HCT116 (cell line): ENCODE measurements around the gene MRPS27. TPM values are rescaled to one million over a fixed set of nuclear protein-coding genes. Genes with fewer than 3 reads are reported as not detected.
A peak's percentile ranks its signal among the peaks of the same experiment; 100 is the strongest.

ENCODE experiments used
- ATAC-seq: fragments of 200-7000 bp; cut with Tn5 transposase; 2 replicates; pipeline ENCODE4 v1.9.1; 2020; ENCODE audit warnings: mild to moderate bottlenecking, moderate library complexity
- BruUV-seq: library from RNA; stranded (reverse); fragments of 400-500 nt; replicated peaks from 2 replicates; lab custom pipeline; 2021; lab: Mats Ljungman, UMichigan
- CTCF ChIA-PET: fragments of 300-600 bp; sonication (Branson Sonifier 250); formaldehyde crosslinking; loops from one replicate; lab custom pipeline; 2021; ENCODE audit warnings: antibody characterized with exemption; lab: Charles Lee
- POLR2A ChIA-PET: fragments of 300-600, 350-600 bp; sonication (Branson Sonifier 250); formaldehyde crosslinking; loops from one replicate; lab custom pipeline; 2021; ENCODE audit warnings: antibody characterized with exemption; lab: Charles Lee
- RAD21 ChIA-PET, 2 experiments: fragments of 300-600 bp; sonication (Branson Sonifier 250); formaldehyde crosslinking; loops; one replicate each; lab custom pipeline; 2023; ENCODE audit warnings: low total read pairs in 2 of 2; ENCODE audit not compliant: uncharacterized antibody in 2 of 2, unreplicated experiment in 2 of 2, low non-redundant PET in 1 of 2; lab: Charles Lee
- DNase-seq: peaks from one replicate; pipeline ENCODE4 v3.0.0-alpha.2; 2010; ENCODE audit warnings: low read depth, low spot score
- H2AFZ ChIP-seq: fragments of 200-600 bp; shearing (Covaris generic), sonication (generic); 2 replicates; pipeline ENCODE4 v1.6.1; 2017; ENCODE audit warnings: low read depth, mixed run types, mixed read lengths, antibody characterized with exemption, low read length; ENCODE audit not compliant: poor library complexity, severe bottlenecking
- H3K27ac ChIP-seq: 2 replicates; pipeline ENCODE4 v1.5.1; 2012; ENCODE audit warnings: low read depth, low read length
- H3K27me3 ChIP-seq: fragments of 200-600 bp; sonication (generic); 2 replicates; pipeline ENCODE4 v1.6.1; 2016; ENCODE audit warnings: mixed run types, low read length, mixed read lengths; ENCODE audit not compliant: insufficient read depth
- H3K36me3 ChIP-seq, 2 experiments: fragments of 200-500 bp in 1 of 2; fragments of 200-600 bp in 1 of 2; sonication (Bioruptor generic) in 1 of 2; sonication (generic) in 1 of 2; 2 replicates each; pipeline versions ENCODE4 v1.5.1 to v1.6.1; 2014 to 2016; ENCODE audit warnings: low read length in 2 of 2, inconsistent platforms in 1 of 2, mixed read lengths in 1 of 2, mixed run types in 1 of 2; ENCODE audit not compliant: insufficient read depth in 2 of 2, control insufficient read depth in 1 of 2
- H3K4me1 ChIP-seq, 2 experiments: fragments of 200-600 bp in 1 of 2; sonication (generic) in 1 of 2; 2 replicates each; pipeline versions ENCODE4 v1.5.1 to v1.6.1; 2012 to 2017; ENCODE audit warnings: low read length in 2 of 2, inconsistent platforms in 1 of 2, mild to moderate bottlenecking in 1 of 2, mixed read lengths in 1 of 2, mixed run types in 1 of 2, moderate library complexity in 1 of 2; ENCODE audit not compliant: insufficient read depth in 2 of 2, control insufficient read depth in 1 of 2
- H3K4me2 ChIP-seq: fragments of 200-600 bp; sonication (generic); 2 replicates; pipeline ENCODE4 v1.6.1; 2017; ENCODE audit warnings: mixed run types, low read length, mixed read lengths
- H3K4me3 ChIP-seq, 2 experiments: fragments of 200-600 bp in 1 of 2; sonication (generic) in 1 of 2; replicated peaks in 1 of 2; 2 replicates each; pipeline ENCODE4 v1.5.1; 2011 to 2016; ENCODE audit warnings: low read length in 2 of 2, control low read depth in 1 of 2, low read depth in 1 of 2, mild to moderate bottlenecking in 1 of 2, mixed read lengths in 1 of 2, mixed run types in 1 of 2
- H3K79me2 ChIP-seq: fragments of 200-600 bp; sonication (generic); 2 replicates; pipeline ENCODE4 v1.6.1; 2017; ENCODE audit warnings: mild to moderate bottlenecking, mixed run types, low read length, moderate library complexity, mixed read lengths; ENCODE audit not compliant: insufficient read depth
- H3K9ac ChIP-seq: fragments of 200-600 bp; sonication (generic); 2 replicates; pipeline ENCODE4 v1.6.1; 2016; ENCODE audit warnings: low read length, mixed read lengths
- H3K9me2 ChIP-seq: fragments of 200-600 bp; sonication (generic), shearing (Covaris generic); 2 replicates; pipeline ENCODE4 v1.6.1; 2017; ENCODE audit warnings: mixed run types, mild to moderate bottlenecking, moderate library complexity; ENCODE audit not compliant: insufficient read depth
- H3K9me3 ChIP-seq, 2 experiments: fragments of 200-500 bp in 1 of 2; fragments of 200-600 bp in 1 of 2; sonication (Bioruptor generic) in 1 of 2; sonication (generic) in 1 of 2; 2 replicates each; pipeline ENCODE4 v1.6.1; 2014 to 2017; ENCODE audit warnings: low read length in 2 of 2, mixed read lengths in 2 of 2, inconsistent platforms in 1 of 2, low read depth in 1 of 2, mild to moderate bottlenecking in 1 of 2, mixed run types in 1 of 2, moderate library complexity in 1 of 2; ENCODE audit not compliant: control insufficient read depth in 1 of 2, insufficient read depth in 1 of 2
- H4K20me1 ChIP-seq: fragments of 200-600 bp; sonication (generic), shearing (Covaris generic); 2 replicates; pipeline ENCODE4 v1.6.1; 2017; ENCODE audit warnings: mixed run types, mild to moderate bottlenecking, moderate library complexity; ENCODE audit not compliant: insufficient read depth
- CBX3 ChIP-seq: IDR thresholded peaks from 2 replicates; pipeline ENCODE4 v1.6.1; 2012; ENCODE audit warnings: low read depth
- EGR1 ChIP-seq: IDR thresholded peaks from 2 replicates; pipeline ENCODE4 v1.6.1; 2012; ENCODE audit warnings: low read depth
- ELF1 ChIP-seq: IDR thresholded peaks from 2 replicates; pipeline ENCODE4 v1.6.1; 2012; ENCODE audit warnings: low read depth, borderline replicate concordance
- EZH2 ChIP-seq: fragments of 200-600 bp; sonication (generic); IDR thresholded peaks from 2 replicates; pipeline ENCODE4 v1.6.1; 2017; ENCODE audit warnings: antibody characterized with exemption, mixed run types
- FOSL1 ChIP-seq: IDR thresholded peaks from 2 replicates; pipeline ENCODE4 v1.6.1; 2012; ENCODE audit warnings: low read depth
- POLR2A ChIP-seq: IDR thresholded peaks from 2 replicates; pipeline ENCODE4 v1.7.0; 2011; ENCODE audit warnings: borderline replicate concordance; ENCODE audit not compliant: insufficient read depth, insufficient read length; ENCODE audit errors: extremely low read depth
- RAD21 ChIP-seq: IDR thresholded peaks from 2 replicates; pipeline ENCODE4 v1.6.1; 2012; ENCODE audit warnings: low read depth, mild to moderate bottlenecking
- SIN3A ChIP-seq: IDR thresholded peaks from 2 replicates; pipeline ENCODE4 v1.6.1; 2012; ENCODE audit warnings: low read depth
- SP1 ChIP-seq: IDR thresholded peaks from 2 replicates; pipeline ENCODE4 v1.6.1; 2012; ENCODE audit warnings: low read depth
- TCF7L2 ChIP-seq: IDR thresholded peaks from 2 replicates; pipeline ENCODE4 v1.7.0; 2011; ENCODE audit warnings: borderline replicate concordance, inconsistent platforms; ENCODE audit not compliant: insufficient read depth, insufficient read length; ENCODE audit errors: extremely low read depth
- YY1 ChIP-seq: IDR thresholded peaks from 2 replicates; pipeline ENCODE4 v1.6.1; 2011; ENCODE audit warnings: low read length, low read depth, moderate library complexity, mild to moderate bottlenecking; ENCODE audit not compliant: insufficient replicate concordance; ENCODE audit errors: extremely low read depth
- ZFX ChIP-seq: fragments of 450-650 bp; IDR thresholded peaks from 2 replicates; pipeline ENCODE4 v1.6.1; 2017
- intact Hi-C: fragments of 100-400 bp; cut with micrococcal nuclease; formaldehyde crosslinking; loops from 2 replicates; pipeline ENCODE4 v1.10.0; 2022
- total RNA-seq: library from RNA; stranded (reverse); gene quantifications from one replicate; pipeline ENCODE4 v1.2.1, GENCODE V29; 2021; ENCODE audit not compliant: unreplicated experiment
- TF ChIP-seq, protein P1 (sequence below), 3 experiments: fragments of 200-600 bp in 1 of 3; sonication (generic) in 1 of 3; IDR thresholded peaks in 2 of 3; conservative IDR thresholded peaks in 1 of 3; 2 replicates each; pipeline ENCODE4 v1.5.1; 2012 to 2017; ENCODE audit warnings: low read depth in 2 of 3, low read length in 2 of 3, antibody characterized with exemption in 1 of 3, borderline replicate concordance in 1 of 3, control low read depth in 1 of 3, mild to moderate bottlenecking in 1 of 3, mixed read lengths in 1 of 3, mixed run types in 1 of 3, moderate library complexity in 1 of 3; ENCODE audit not compliant: insufficient read depth in 1 of 3
- TF ChIP-seq, protein P2 (sequence below): IDR thresholded peaks from 2 replicates; pipeline ENCODE4 v1.6.1; 2012
- TF ChIP-seq, protein P3 (sequence below): IDR thresholded peaks from 2 replicates; pipeline ENCODE4 v1.6.1; 2011; ENCODE audit warnings: mild to moderate bottlenecking, low read length, moderate library complexity; ENCODE audit not compliant: insufficient replicate concordance; ENCODE audit errors: extremely low read depth

Gene MRPS27
- total RNA-seq, 1 experiment from 2014 or later: 113 TPM

DNA sequence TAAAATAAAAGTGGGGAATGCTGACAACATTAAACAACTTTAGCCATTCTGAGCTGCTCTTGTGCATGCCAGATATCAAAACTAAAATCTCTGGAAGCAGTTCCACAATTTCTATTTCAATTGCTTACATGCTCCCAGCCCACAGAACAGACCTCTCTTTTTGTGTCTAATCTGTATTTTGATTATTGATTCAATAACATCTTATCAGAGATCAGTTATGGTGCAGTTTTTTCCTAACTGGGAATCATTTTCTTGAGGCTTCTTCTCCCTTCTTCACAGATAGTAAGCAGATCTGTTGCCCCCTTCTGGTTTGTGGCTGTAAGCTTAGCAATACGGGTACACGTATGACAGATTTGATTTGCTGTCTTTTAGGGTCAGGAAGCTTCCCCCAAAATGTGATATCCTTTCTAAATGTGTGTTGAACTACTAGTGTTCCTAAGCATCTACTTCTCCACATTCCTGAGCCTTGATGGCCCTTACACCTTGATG is 39.4 kb downstream of the MRPS27 start:
- TF ChIP-seq SIN3A (no peak), YY1 (no peak), RAD21 (peak; percentile 48), EZH2 (no peak), FOSL1 (no peak), TCF7L2 (no peak), POLR2A (no peak), CBX3 (no peak), SP1 (no peak), ELF1 (no peak), EGR1 (no peak), ZFX (no peak)
- TF ChIP-seq, protein P1, sequence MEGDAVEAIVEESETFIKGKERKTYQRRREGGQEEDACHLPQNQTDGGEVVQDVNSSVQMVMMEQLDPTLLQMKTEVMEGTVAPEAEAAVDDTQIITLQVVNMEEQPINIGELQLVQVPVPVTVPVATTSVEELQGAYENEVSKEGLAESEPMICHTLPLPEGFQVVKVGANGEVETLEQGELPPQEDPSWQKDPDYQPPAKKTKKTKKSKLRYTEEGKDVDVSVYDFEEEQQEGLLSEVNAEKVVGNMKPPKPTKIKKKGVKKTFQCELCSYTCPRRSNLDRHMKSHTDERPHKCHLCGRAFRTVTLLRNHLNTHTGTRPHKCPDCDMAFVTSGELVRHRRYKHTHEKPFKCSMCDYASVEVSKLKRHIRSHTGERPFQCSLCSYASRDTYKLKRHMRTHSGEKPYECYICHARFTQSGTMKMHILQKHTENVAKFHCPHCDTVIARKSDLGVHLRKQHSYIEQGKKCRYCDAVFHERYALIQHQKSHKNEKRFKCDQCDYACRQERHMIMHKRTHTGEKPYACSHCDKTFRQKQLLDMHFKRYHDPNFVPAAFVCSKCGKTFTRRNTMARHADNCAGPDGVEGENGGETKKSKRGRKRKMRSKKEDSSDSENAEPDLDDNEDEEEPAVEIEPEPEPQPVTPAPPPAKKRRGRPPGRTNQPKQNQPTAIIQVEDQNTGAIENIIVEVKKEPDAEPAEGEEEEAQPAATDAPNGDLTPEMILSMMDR (IDR thresholded peaks at IDR 0.05 in 2 of 3, conservative IDR thresholded peaks at IDR 0.05 in 1 of 3; ENCODE audit: borderline replicate concordance in 1 of 3, insufficient read depth in 1 of 3, low read depth in 2 of 3, low read length in 2 of 3): peak; percentile 32 to 64 (median 53); a peak in 5 of 6 replicates
- TF ChIP-seq, protein P2, sequence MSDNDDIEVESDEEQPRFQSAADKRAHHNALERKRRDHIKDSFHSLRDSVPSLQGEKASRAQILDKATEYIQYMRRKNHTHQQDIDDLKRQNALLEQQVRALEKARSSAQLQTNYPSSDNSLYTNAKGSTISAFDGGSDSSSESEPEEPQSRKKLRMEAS: no peak
- TF ChIP-seq, protein P3, sequence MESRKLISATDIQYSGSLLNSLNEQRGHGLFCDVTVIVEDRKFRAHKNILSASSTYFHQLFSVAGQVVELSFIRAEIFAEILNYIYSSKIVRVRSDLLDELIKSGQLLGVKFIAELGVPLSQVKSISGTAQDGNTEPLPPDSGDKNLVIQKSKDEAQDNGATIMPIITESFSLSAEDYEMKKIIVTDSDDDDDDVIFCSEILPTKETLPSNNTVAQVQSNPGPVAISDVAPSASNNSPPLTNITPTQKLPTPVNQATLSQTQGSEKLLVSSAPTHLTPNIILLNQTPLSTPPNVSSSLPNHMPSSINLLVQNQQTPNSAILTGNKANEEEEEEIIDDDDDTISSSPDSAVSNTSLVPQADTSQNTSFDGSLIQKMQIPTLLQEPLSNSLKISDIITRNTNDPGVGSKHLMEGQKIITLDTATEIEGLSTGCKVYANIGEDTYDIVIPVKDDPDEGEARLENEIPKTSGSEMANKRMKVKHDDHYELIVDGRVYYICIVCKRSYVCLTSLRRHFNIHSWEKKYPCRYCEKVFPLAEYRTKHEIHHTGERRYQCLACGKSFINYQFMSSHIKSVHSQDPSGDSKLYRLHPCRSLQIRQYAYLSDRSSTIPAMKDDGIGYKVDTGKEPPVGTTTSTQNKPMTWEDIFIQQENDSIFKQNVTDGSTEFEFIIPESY: no peak
- intact Hi-C loops: loop anchor here (1.0 kb wide), 2 partner anchors 142 to 502 kb away; no protein-coding TSS in a partner anchor
- CTCF ChIA-PET: interaction anchor here (0.9 to 1.8 kb wide), 7 partner anchors 8 to 503 kb away, joined by 3 to 5 read pairs (median 3); no protein-coding TSS in a partner anchor
- Histone ChIP-seq H2AFZ (no peak overlapping the region), H3K9me2 (no peaks in the 10 kb centered on the region), H3K9me3 (no peaks in the 10 kb centered on the region), H3K9ac (no peak overlapping the region), H4K20me1 (0 out of 2 replicates have a peak, but pooled peaks cover 3% of the 10 kb centered on the region), H3K4me3 (no peak overlapping the region), H3K79me2 (peaks cover 45% of the 10 kb centered on the region), H3K4me1 (peaks cover 0 to 5% of the 10 kb centered on the region in 2 experiments; a peak in 1 of 4 replicates), H3K27me3 (no peaks in the 10 kb centered on the region), H3K4me2 (no peak overlapping the region), H3K27ac (no peak overlapping the region), H3K36me3 (peaks cover 0 to 27% of the 10 kb centered on the region in 2 experiments; a peak in 2 of 4 replicates)
- BruUV-seq: no TSS peak
- DNase-seq (peak; percentile 39), ATAC-seq (peak; percentile 80)
- RAD21 ChIA-PET: no interaction called here
- POLR2A ChIA-PET: no interaction called here
